ENCODE results near the gene CEACAM16. TPM values are rescaled to one million over a fixed set of nuclear protein-coding genes. Genes with fewer than 3 reads are reported as not detected.

The CEACAM16 gene
- total and polyA plus RNA-seq, 9 of the 15 experiments (the other 6 are each of a cell fraction or from before 2014, with no cell fraction given), result not detected

- peak; percentile 99 for TF ChIP-seq MYNN (IDR thresholded peaks at IDR 0.05)
- no peak for TF ChIP-seq MYNN (CRISPR knock-in tag; IDR thresholded peaks at IDR 0.05)
- TF ChIP-seq FIP1L1 (IDR thresholded peaks at IDR 0.05; ENCODE audit: low read depth, low read length, poor library complexity, severe bottlenecking), result peak; percentile 66
- TF ChIP-seq, protein P1, sequence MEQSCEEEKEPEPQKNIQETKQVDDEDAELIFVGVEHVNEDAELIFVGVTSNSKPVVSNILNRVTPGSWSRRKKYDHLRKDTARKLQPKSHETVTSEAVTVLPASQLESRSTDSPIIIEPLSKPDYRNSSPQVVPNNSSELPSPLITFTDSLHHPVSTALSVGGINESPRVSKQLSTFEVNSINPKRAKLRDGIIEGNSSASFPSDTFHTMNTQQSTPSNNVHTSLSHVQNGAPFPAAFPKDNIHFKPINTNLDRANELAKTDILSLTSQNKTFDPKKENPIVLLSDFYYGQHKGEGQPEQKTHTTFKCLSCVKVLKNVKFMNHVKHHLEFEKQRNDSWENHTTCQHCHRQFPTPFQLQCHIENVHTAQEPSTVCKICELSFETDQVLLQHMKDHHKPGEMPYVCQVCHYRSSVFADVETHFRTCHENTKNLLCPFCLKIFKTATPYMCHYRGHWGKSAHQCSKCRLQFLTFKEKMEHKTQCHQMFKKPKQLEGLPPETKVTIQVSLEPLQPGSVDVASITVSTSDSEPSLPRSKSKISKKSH (CRISPR knock-in tag; IDR thresholded peaks at IDR 0.05), result no peak
- TF ChIP-seq AFF1 (IDR thresholded peaks at IDR 0.05; ENCODE audit: low read depth in 1 of 2, partially characterized antibody in 2 of 2), result peak in 1 of 2 experiments; percentile 90
- no peak for TF ChIP-seq FUS (optimal IDR thresholded peaks at IDR 0.05; ENCODE audit: low read depth, low read length)
- peak; percentile 72 for TF ChIP-seq GABPA (tag; conservative IDR thresholded peaks at IDR 0.05; ENCODE audit: low read depth)
- TF ChIP-seq, protein P2, sequence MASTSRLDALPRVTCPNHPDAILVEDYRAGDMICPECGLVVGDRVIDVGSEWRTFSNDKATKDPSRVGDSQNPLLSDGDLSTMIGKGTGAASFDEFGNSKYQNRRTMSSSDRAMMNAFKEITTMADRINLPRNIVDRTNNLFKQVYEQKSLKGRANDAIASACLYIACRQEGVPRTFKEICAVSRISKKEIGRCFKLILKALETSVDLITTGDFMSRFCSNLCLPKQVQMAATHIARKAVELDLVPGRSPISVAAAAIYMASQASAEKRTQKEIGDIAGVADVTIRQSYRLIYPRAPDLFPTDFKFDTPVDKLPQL (IDR thresholded peaks at IDR 0.05; ENCODE audit: extremely low read depth, insufficient read length), result no peak
- TF ChIP-seq KAT7 (CRISPR knock-in tag; IDR thresholded peaks at IDR 0.05; ENCODE audit: borderline replicate concordance), result no peak; the same call in 1 of the 2 replicates
- TF ChIP-seq ZBTB33 (CRISPR knock-in tag; IDR thresholded peaks at IDR 0.05), result no peak
- TF ChIP-seq, protein P3, sequence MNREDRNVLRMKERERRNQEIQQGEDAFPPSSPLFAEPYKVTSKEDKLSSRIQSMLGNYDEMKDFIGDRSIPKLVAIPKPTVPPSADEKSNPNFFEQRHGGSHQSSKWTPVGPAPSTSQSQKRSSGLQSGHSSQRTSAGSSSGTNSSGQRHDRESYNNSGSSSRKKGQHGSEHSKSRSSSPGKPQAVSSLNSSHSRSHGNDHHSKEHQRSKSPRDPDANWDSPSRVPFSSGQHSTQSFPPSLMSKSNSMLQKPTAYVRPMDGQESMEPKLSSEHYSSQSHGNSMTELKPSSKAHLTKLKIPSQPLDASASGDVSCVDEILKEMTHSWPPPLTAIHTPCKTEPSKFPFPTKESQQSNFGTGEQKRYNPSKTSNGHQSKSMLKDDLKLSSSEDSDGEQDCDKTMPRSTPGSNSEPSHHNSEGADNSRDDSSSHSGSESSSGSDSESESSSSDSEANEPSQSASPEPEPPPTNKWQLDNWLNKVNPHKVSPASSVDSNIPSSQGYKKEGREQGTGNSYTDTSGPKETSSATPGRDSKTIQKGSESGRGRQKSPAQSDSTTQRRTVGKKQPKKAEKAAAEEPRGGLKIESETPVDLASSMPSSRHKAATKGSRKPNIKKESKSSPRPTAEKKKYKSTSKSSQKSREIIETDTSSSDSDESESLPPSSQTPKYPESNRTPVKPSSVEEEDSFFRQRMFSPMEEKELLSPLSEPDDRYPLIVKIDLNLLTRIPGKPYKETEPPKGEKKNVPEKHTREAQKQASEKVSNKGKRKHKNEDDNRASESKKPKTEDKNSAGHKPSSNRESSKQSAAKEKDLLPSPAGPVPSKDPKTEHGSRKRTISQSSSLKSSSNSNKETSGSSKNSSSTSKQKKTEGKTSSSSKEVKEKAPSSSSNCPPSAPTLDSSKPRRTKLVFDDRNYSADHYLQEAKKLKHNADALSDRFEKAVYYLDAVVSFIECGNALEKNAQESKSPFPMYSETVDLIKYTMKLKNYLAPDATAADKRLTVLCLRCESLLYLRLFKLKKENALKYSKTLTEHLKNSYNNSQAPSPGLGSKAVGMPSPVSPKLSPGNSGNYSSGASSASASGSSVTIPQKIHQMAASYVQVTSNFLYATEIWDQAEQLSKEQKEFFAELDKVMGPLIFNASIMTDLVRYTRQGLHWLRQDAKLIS (CRISPR knock-in tag; IDR thresholded peaks at IDR 0.05), result no peak
- TF ChIP-seq, protein P4, sequence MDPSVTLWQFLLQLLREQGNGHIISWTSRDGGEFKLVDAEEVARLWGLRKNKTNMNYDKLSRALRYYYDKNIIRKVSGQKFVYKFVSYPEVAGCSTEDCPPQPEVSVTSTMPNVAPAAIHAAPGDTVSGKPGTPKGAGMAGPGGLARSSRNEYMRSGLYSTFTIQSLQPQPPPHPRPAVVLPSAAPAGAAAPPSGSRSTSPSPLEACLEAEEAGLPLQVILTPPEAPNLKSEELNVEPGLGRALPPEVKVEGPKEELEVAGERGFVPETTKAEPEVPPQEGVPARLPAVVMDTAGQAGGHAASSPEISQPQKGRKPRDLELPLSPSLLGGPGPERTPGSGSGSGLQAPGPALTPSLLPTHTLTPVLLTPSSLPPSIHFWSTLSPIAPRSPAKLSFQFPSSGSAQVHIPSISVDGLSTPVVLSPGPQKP (CRISPR knock-in tag; IDR thresholded peaks at IDR 0.05), result no peak
Observed at GRCh38 chr19:44752816-44753625, 54.1 kb downstream of the CEACAM16 start (continued).
